HuH-7.5 (cell line): Measurements from ENCODE around the gene HMGXB4.

Source experiments
- DNase-seq: peaks from one replicate; pipeline ENCODE4 v3.0.0; 2011; ENCODE audit warnings: low spot score

Gene HMGXB4

GRCh38 chr22:35258191-35258988, 1.1 kb downstream of the HMGXB4 start:
- peak; percentile 25 for DNase-seq

- DNase-seq = no peak
Observed at GRCh38 chr22:35264986-35265385, 7.7 kb downstream of the HMGXB4 start.

- no peak for DNase-seq
Observed at GRCh38 chr22:35266277-35266676, 9.0 kb downstream of the HMGXB4 start.

GRCh38 chr22:35269630-35270029, 12.3 kb downstream of the HMGXB4 start:
- no peak for DNase-seq

GRCh38 chr22:35274154-35274871, 17.0 kb downstream of the HMGXB4 start:
- DNase-seq = no peak

- no peak for DNase-seq
Observed at GRCh38 chr22:35275580-35275979, 18.3 kb downstream of the HMGXB4 start.

- no peak for DNase-seq
Observed at GRCh38 chr22:35276019-35276418, 18.7 kb downstream of the HMGXB4 start.

- DNase-seq = no peak
Observed at GRCh38 chr22:35288116-35288515, 30.8 kb downstream of the HMGXB4 start.

- DNase-seq = no peak
Observed at GRCh38 chr22:35292786-35293185, 35.5 kb downstream of the HMGXB4 start.

- no peak for DNase-seq
Observed at GRCh38 chr22:35296051-35296450, 38.8 kb downstream of the HMGXB4 start.

GRCh38 chr22:35299217-35299672, 42.0 kb downstream of the HMGXB4 start:
- DNase-seq = no peak

GRCh38 chr22:35299673-35300499, 42.6 kb downstream of the HMGXB4 start, which contains the start of gene TOM1:
TSS of gene TOM1 (plus strand) at chr22:35299894. CDS start at chr22:35299929, 35 bp downstream.
- DNase-seq = peak; percentile 92

GRCh38 chr22:35301372-35301874, 44.1 kb downstream of the HMGXB4 start:
- peak; percentile 81 for DNase-seq

GRCh38 chr22:35303029-35303624, 45.8 kb downstream of the HMGXB4 start:
- no peak for DNase-seq

- DNase-seq = no peak
Observed at GRCh38 chr22:35305525-35306070, 48.3 kb downstream of the HMGXB4 start.

- DNase-seq = no peak
Observed at GRCh38 chr22:35306350-35306967, 49.2 kb downstream of the HMGXB4 start.

GRCh38 chr22:35307372-35307771, 50.1 kb downstream of the HMGXB4 start:
- no peak for DNase-seq

GRCh38 chr22:35307892-35308291, 50.6 kb downstream of the HMGXB4 start:
- no peak for DNase-seq

- no peak for DNase-seq
Observed at GRCh38 chr22:35308480-35309021, 51.3 kb downstream of the HMGXB4 start.
